SHP77 (cell line): Measurements from ENCODE around the gene PRKN.

ENCODE experiments used
- DNase-seq, 2 experiments: peaks; one replicate each; lab custom pipeline; 2025; lab: John Stamatoyannopoulos, UW

PRKN gene

GRCh38 chr6:162727322-162728182 is at the start of gene PRKN, which contains the start of gene PACRG:
Gene PRKN, minus strand, starts transcription at chr6:162727766.
Gene PACRG, plus strand, starts transcription at chr6:162727974.
- DNase-seq = peak; percentile 98 to 99

- DNase-seq = no peak
Observed at GRCh38 chr6:162777091-162777490, 49.5 kb upstream of the PRKN start.

- no peak for DNase-seq
Observed at GRCh38 chr6:162773996-162774395, 46.4 kb upstream of the PRKN start.

GRCh38 chr6:162772466-162772865 is 44.9 kb upstream of the PRKN start:
- DNase-seq = no peak

GRCh38 chr6:162770955-162771354 is 43.4 kb upstream of the PRKN start:
- DNase-seq = no peak

- DNase-seq = no peak
Observed at GRCh38 chr6:162770136-162770535, 42.6 kb upstream of the PRKN start.

- DNase-seq = no peak
Observed at GRCh38 chr6:162753775-162754174, 26.2 kb upstream of the PRKN start.

- no peak for DNase-seq
Observed at GRCh38 chr6:162751211-162751859, 23.8 kb upstream of the PRKN start.

- no peak for DNase-seq
Observed at GRCh38 chr6:162750776-162751175, 23.2 kb upstream of the PRKN start.

GRCh38 chr6:162736961-162737360 is 9.4 kb upstream of the PRKN start:
- peak in 1 of 2 experiments; percentile 8 for DNase-seq

- no peak for DNase-seq
Observed at GRCh38 chr6:162733489-162733888, 5.9 kb upstream of the PRKN start.

GRCh38 chr6:162730502-162730901 is 2.9 kb upstream of the PRKN start:
- no peak for DNase-seq

GRCh38 chr6:162728706-162729105 is 1.1 kb upstream of the PRKN start:
- no peak for DNase-seq

- DNase-seq = no peak
Observed at GRCh38 chr6:162728197-162728596, 631 bp upstream of the PRKN start.

- no peak for DNase-seq
Observed at GRCh38 chr6:162726947-162727321, 632 bp downstream of the PRKN start.

GRCh38 chr6:162722633-162723032 is 4.9 kb downstream of the PRKN start:
- no peak for DNase-seq

- DNase-seq = no peak
Observed at GRCh38 chr6:162722226-162722625, 5.3 kb downstream of the PRKN start.

GRCh38 chr6:162721404-162721687 is 6.2 kb downstream of the PRKN start:
- no peak for DNase-seq

- no peak for DNase-seq
Observed at GRCh38 chr6:162719528-162719927, 8.0 kb downstream of the PRKN start.

GRCh38 chr6:162715601-162716000 is 12.0 kb downstream of the PRKN start:
- no peak for DNase-seq

- DNase-seq = no peak
Observed at GRCh38 chr6:162713974-162714780, 13.4 kb downstream of the PRKN start.

GRCh38 chr6:162712694-162713093 is 14.9 kb downstream of the PRKN start:
- no peak for DNase-seq

- DNase-seq = no peak
Observed at GRCh38 chr6:162711376-162711775, 16.2 kb downstream of the PRKN start.
